Tibial nerve (tissue), 4 donors: ENCODE measurements around the gene KCNG3. TPM values are rescaled to one million over a fixed set of nuclear protein-coding genes. Genes with fewer than 3 reads are reported as not detected.
A peak's percentile ranks its signal among the peaks of the same experiment; 100 is the strongest.

ENCODE experiments used
- DNase-seq, 2 donors: peaks; one replicate each; pipeline ENCODE4 v3.0.0-alpha.2; 2019; ENCODE audit warnings: low spot score in 2 of 2
- H3K27ac ChIP-seq, 4 donors: fragments of 200-600 bp; sonication (generic) in 3 of 4; one replicate each; pipeline ENCODE4 v1.5.1; 2017 to 2019; ENCODE audit warnings: mild to moderate bottlenecking in 1 of 4
- H3K27me3 ChIP-seq, 2 donors: fragments of 200-600 bp; sonication (generic) in 1 of 2; one replicate each; pipeline versions ENCODE4 v1.5.1 to v1.6.0; 2017 to 2019
- H3K36me3 ChIP-seq, 3 donors: fragments of 200-600 bp; sonication (generic); one replicate each; pipeline ENCODE4 v1.5.1; 2018 to 2019
- H3K4me1 ChIP-seq, 4 donors: fragments of 200-600 bp; sonication (generic) in 3 of 4; one replicate each; pipeline ENCODE4 v1.5.1; 2017 to 2019
- H3K4me3 ChIP-seq, 4 donors: fragments of 200-600 bp; sonication (generic) in 3 of 4; one replicate each; pipeline ENCODE4 v1.5.1; 2017 to 2019; ENCODE audit warnings: mild to moderate bottlenecking in 1 of 4, moderate library complexity in 1 of 4
- H3K9me3 ChIP-seq, 4 donors: fragments of 200-600 bp; sonication (generic) in 3 of 4; one replicate each; pipeline ENCODE4 v1.5.1; 2017 to 2019
- EP300 ChIP-seq, 2 donors: sonication (generic); formaldehyde crosslinking; IDR thresholded peaks; one replicate each; pipeline ENCODE4 v1.6.1; 2017; ENCODE audit warnings: antibody characterized with exemption in 2 of 2, mild to moderate bottlenecking in 1 of 2
- POLR2A ChIP-seq, 2 donors: fragments of 450-650 bp; IDR thresholded peaks; one replicate each; pipeline ENCODE4 v1.6.1; 2017; ENCODE audit warnings: antibody characterized with exemption in 2 of 2, mild to moderate bottlenecking in 2 of 2, moderate library complexity in 2 of 2
- WGBS, 2 donors: methylation state at CpG; one replicate each; pipeline ENCODE4 v1.1.5; 2018; 5-methylcytosine and 5-hydroxymethylcytosine counted together
- total RNA-seq, 4 donors: library from RNA; depleted of rRNA; stranded (reverse); fragments of >200 nt; gene quantifications; one replicate each; pipeline ENCODE4 v1.1.0, GENCODE V29; 2016
- TF ChIP-seq, protein P1 (sequence below), 5 experiments: fragments of 200-600 bp in 3 of 5; fragments of 450-650 bp in 2 of 5; sonication (generic) in 3 of 5; IDR thresholded peaks; one replicate each; pipeline ENCODE4 v1.5.1; 2016 to 2019; ENCODE audit warnings: antibody characterized with exemption in 5 of 5, mild to moderate bottlenecking in 3 of 5, moderate library complexity in 2 of 5

The KCNG3 gene
- total RNA-seq, 4 donors from 2014 or later = 6.6 to 17.8 (median 9.9) TPM

DNA sequence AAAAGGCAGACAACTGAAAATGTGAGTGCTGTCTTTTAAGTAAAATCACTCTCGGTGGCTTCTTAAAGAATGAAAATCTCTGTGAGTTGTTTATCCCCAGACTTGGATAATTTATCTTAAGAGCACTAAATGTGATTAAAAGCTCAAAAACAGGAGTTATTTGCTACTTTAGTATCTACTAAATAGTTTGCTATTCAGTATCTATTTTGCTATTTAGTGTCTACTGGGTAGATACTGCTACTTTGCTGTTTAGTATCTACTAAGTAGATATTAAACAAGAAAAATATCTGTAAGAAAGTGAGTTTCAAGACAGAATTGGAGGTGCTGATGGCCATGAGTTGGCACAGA, 1.4 kb upstream of the KCNG3 start:
- 0% methylated on average over 1 of the region's 1 CpG for WGBS, 2 donors
- no peaks in the 10 kb centered on the region for H3K9me3 ChIP-seq
- no peaks in the 10 kb centered on the region for H3K36me3 ChIP-seq
- peak overlapping the region in 1 of 4 donors; percentile 73 for H3K4me3 ChIP-seq
- peak overlapping the region in 1 of 4 donors; percentile 87 for H3K27ac ChIP-seq
- H3K4me1 ChIP-seq = peaks cover 0 to 27% (median 0%) of the 10 kb centered on the region in 4 donors
- H3K27me3 ChIP-seq = peaks cover 0 to 25% of the 10 kb centered on the region in 2 donors
- DNase-seq = no peak
- TF ChIP-seq EP300 (IDR thresholded peaks at IDR 0.05) (no peak), POLR2A (IDR thresholded peaks at IDR 0.05) (no peak)
- TF ChIP-seq, protein P1, sequence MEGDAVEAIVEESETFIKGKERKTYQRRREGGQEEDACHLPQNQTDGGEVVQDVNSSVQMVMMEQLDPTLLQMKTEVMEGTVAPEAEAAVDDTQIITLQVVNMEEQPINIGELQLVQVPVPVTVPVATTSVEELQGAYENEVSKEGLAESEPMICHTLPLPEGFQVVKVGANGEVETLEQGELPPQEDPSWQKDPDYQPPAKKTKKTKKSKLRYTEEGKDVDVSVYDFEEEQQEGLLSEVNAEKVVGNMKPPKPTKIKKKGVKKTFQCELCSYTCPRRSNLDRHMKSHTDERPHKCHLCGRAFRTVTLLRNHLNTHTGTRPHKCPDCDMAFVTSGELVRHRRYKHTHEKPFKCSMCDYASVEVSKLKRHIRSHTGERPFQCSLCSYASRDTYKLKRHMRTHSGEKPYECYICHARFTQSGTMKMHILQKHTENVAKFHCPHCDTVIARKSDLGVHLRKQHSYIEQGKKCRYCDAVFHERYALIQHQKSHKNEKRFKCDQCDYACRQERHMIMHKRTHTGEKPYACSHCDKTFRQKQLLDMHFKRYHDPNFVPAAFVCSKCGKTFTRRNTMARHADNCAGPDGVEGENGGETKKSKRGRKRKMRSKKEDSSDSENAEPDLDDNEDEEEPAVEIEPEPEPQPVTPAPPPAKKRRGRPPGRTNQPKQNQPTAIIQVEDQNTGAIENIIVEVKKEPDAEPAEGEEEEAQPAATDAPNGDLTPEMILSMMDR (IDR thresholded peaks at IDR 0.05) = no peak

DNA sequence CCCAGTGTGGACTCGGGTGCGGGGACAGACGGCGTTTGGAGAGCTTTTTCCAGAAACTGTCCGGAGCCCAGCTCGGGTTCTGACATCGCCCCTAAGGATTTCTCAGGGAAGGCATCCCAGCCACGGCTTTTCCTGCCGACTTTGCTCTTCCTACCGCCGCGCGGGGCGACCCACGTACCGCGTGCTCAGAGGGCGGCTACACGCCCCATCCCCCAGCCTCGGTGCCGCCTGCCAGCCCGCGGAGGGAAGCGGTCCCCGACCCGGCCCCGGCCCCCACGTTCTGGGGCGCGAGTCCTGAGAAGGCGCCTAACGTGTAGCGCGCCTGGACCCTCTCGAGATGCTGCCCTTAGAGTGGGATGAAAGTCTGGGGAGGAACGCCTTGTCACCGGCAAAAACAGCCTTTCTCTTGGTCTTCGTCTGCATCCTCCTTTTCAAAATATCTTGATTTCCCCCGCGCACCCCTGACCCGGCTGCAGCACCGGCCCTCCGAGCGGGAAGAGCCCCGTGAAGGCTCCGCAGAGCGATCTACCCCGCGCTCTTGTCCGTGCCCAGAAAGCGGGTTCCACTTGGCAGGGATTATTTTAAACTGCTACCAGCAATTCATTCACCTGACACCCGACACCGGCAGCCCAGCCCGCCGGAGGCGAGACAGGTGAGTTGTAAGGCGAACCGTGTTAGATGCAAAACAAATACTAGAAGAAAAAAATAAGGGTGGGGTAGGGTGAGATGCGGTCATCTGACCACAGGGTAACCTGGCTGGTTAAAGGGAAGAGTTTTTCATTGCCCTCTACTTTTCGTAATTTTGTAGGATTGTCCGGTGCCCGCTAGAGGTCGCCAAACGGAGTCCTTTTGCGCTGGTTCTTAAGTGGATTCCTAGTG, 812 bp upstream of the KCNG3 start:
- Histone ChIP-seq H3K4me3 (peak overlapping the region; percentile 44 to 73 (median 57)), H3K27ac (peak overlapping the region; percentile 56 to 87 (median 60)), H3K27me3 (peaks cover 0 to 25% of the 10 kb centered on the region in 2 donors), H3K9me3 (no peaks in the 10 kb centered on the region), H3K4me1 (peaks cover 0 to 27% (median 0%) of the 10 kb centered on the region in 4 donors), H3K36me3 (no peaks in the 10 kb centered on the region)
- 0 to 1% methylated on average over 50 to 62 of the region's 65 CpGs for WGBS, 2 donors
- peak; percentile 32 to 73 for DNase-seq
- TF ChIP-seq, protein P1 (IDR thresholded peaks at IDR 0.05) = peak; percentile 78 to 91 (median 81)
- no peak for TF ChIP-seq EP300 (IDR thresholded peaks at IDR 0.05)

DNA sequence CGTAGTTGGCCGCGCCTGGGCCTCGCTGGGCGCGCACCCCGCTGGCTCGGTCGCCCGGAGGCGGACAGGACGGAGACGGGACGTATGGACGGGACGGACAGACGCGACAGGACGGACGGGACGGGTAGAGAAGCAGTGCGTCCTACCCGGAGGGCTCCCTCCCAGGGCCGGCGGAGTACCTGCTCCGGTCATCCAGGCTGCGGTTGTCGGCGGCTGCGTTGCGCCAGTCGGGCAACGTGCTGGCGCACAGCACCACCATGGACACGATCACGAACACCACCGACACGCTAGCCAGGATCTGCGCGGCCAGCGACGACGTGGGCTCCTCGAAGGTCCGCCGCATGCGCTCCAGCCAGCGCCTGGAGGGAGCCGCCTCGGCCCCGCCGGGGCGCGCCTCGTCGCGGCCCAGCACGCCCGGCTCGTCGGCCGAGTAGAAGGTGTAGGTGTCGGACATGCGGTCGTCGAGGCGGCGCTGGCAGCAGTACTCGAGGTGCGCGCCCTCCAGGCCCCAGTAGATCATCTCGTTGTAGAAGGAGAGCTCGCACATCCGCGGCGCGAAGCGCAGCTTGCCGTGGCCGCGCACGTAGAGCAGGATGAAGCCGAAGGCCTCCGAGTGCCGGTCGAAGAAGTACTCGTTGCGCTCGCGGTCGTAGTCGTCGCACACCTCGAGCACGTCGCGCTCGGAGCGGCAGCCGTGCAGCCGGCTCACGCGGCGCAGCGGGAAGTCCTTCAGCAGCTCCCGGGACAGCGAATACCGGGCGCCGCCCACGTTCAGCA, 903 bp downstream of the KCNG3 start:
- no peak for DNase-seq
- Histone ChIP-seq H3K4me3 (peak overlapping the region; percentile 44 to 73 (median 57)), H3K9me3 (no peaks in the 10 kb centered on the region), H3K4me1 (peaks cover 0 to 27% (median 0%) of the 10 kb centered on the region in 4 donors), H3K27me3 (peaks cover 0 to 25% of the 10 kb centered on the region in 2 donors), H3K27ac (peak overlapping the region; percentile 10 to 87 (median 57)), H3K36me3 (no peaks in the 10 kb centered on the region)
- no peak for TF ChIP-seq EP300 (IDR thresholded peaks at IDR 0.05)
- WGBS, 2 donors = 9 to 12% methylated on average over 30 to 76 of the region's 111 CpGs

DNA sequence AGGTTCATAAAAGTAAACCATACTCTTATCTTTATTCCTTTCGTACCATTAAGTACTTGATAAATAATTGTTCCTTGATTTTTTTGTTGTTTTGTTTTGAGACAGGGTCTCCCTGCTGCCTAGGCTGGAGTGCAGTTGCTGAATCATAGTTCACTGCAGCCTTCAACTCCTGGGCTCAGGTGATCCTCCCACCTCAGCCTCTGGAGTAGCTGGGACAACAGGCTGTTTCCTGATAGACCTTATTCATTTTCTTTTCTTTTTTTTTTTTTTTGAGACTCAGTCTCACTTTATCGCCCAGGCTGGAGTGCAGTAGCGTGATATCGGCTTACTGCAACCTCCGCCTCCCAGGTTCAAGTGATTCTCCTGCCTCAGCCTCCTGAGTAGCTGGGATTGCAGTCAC, 5.5 kb downstream of the KCNG3 start:
- Histone ChIP-seq H3K27ac (no peak overlapping the region), H3K9me3 (no peaks in the 10 kb centered on the region), H3K4me1 (peaks cover 0 to 4% (median 0%) of the 10 kb centered on the region in 4 donors), H3K27me3 (peaks cover 0 to 16% of the 10 kb centered on the region in 2 donors), H3K4me3 (no peak overlapping the region), H3K36me3 (no peaks in the 10 kb centered on the region)
- TF ChIP-seq, protein P1 (IDR thresholded peaks at IDR 0.05) = no peak
- TF ChIP-seq EP300 (IDR thresholded peaks at IDR 0.05) (no peak), POLR2A (IDR thresholded peaks at IDR 0.05) (no peak)
- no peak for DNase-seq
- 91 to 95% methylated on average over 5 of the region's 5 CpGs for WGBS, 2 donors

DNA sequence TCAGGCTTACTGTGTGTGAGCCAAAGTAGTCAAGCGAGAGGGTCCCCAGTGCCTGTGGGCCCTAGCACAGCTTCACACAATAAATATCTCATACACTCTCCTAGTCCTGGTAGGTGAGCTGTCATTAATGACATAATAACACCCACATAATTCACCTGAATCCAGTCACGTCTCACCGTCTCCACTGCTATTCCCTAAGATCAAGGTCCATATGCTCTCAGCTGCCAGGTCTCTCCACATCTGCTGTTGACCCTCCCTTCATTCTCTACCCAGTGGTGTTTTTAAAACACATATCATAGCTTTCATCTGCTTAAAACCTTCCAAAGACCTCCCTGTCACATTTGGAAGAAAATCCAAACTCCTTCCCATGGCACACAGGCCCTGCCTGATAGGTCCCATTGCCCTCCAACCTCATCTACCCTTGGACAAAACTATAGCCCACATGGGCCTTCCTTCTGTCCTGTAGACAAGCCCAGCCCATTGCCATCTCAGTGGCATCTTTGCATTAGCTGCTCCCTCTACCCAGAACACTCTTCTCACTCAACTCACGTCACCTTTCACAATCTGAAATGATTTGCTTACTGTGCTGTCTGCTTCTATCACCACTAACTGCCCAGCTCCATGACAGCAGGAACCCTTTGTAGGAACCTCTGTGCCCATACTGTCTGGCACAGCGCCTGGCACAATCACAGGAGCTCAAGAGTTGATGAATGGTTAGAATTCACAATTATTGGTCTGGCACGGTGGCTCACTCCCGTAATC, 7.5 kb downstream of the KCNG3 start:
- no peak overlapping the region for H3K4me3 ChIP-seq
- H3K9me3 ChIP-seq = no peaks in the 10 kb centered on the region
- no peaks in the 10 kb centered on the region for H3K4me1 ChIP-seq
- TF ChIP-seq, protein P1 (IDR thresholded peaks at IDR 0.05) = no peak
- TF ChIP-seq POLR2A (IDR thresholded peaks at IDR 0.05) = no peak
- no peak for TF ChIP-seq EP300 (IDR thresholded peaks at IDR 0.05)
- H3K27ac ChIP-seq = no peak overlapping the region
- DNase-seq = no peak
- H3K36me3 ChIP-seq = no peaks in the 10 kb centered on the region
- WGBS, 2 donors = 87 to 88% methylated on average over 7 of the region's 7 CpGs
- no peaks in the 10 kb centered on the region for H3K27me3 ChIP-seq
